ENCODE data around the gene UBA7.
"Not testable (repeated sequence)": the region's sequence is repeated elsewhere in the genome, so short reads cannot be mapped to it uniquely, and the experiment has no call there.

UBA7 gene

DNA sequence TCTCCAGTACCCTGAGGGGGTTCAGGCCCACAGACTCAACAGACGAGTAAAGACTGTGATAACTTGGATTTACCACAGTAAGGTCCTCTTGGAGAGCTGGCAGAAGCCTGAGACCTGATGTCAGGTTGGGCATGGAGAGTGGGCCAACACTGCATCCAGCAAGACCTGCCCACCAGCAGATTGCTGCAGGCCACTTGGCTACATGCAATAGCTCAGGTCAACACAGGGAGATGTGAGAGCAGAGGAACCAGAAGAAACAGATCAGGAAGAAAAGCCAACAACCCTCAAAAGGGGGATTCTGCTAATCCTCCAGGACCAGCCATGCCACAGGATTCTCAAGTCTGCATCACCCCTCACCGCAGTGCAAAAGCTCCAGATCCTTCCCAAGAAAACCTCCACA is 25.7 kb downstream of the UBA7 start:
- Mint-ChIP-seq H3K36me3 (ENCODE audit: low read depth) (peaks cover 10% of the 10 kb centered on the region), H3K27me3 (ENCODE audit: low read depth) (peaks cover 4% of the 10 kb centered on the region), H3K4me1 (peaks cover 11% of the 10 kb centered on the region), H3K27ac (no peak overlapping the region), H3K9me3 (no peaks in the 10 kb centered on the region), H3K4me3 (no peak overlapping the region)
- TF ChIP-seq CTCF (IDR thresholded peaks at IDR 0.05; ENCODE audit: unreplicated experiment in 3 of 3) = no peak

DNA sequence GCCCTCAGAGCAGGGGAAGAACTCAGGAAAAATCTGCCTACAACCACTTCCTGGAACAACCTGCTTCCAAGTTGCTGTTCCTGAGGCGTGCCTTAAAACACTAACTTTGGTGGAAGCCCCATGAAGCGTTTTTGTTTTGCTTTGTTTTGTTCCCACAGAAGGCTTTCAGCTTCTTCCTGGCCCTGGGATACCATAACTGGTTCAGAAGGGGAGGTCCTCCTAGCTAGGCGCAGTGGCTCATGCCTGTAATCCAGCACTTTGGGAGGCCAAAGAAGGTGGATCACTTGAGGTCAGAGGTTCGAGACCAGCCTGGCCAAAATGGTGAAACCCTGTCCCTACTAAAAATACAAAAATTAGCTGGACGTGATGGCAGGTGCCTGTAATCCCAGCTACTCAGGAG is 26.2 kb downstream of the UBA7 start:
- Mint-ChIP-seq H3K9me3 (no peaks in the 10 kb centered on the region), H3K27me3 (ENCODE audit: low read depth) (peaks cover 4% of the 10 kb centered on the region), H3K27ac (peak overlapping the region in 2 of 3 experiments; percentile 97), H3K4me1 (peaks cover 11% of the 10 kb centered on the region), H3K36me3 (ENCODE audit: low read depth) (peaks cover 10% of the 10 kb centered on the region), H3K4me3 (peak overlapping the region; percentile 90 to 94 (median 93))
- no peak for TF ChIP-seq CTCF (IDR thresholded peaks at IDR 0.05; ENCODE audit: unreplicated experiment in 3 of 3)

DNA sequence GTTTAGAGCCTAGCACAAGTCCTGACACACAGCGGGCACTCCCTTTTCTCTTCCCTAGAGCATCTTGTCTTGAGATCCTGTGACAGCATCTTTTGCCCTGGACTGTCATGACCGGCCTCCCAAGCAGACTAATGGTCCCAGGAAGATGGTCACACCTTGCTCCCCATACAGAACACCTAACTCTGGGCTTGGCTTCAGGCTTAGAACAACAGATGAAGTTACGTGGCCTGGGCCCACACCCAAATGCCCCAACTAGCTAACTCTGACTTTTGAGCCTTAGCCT is 26.6 kb downstream of the UBA7 start:
- Mint-ChIP-seq H3K27me3 (ENCODE audit: low read depth) (peaks cover 4% of the 10 kb centered on the region), H3K4me1 (peaks cover 11% of the 10 kb centered on the region), H3K36me3 (ENCODE audit: low read depth) (peaks cover 10% of the 10 kb centered on the region), H3K27ac (peak overlapping the region; percentile 97 to 99 (median 97)), H3K9me3 (no peaks in the 10 kb centered on the region), H3K4me3 (peak overlapping the region; percentile 90 to 94 (median 93))
- TF ChIP-seq CTCF (IDR thresholded peaks at IDR 0.05; ENCODE audit: unreplicated experiment in 3 of 3) = no peak

GRCh38 chr3:49786357-49787181 is 27.2 kb downstream of the UBA7 start, which contains the start of gene IP6K1:
TSS of gene IP6K1 (minus strand) at chr3:49786542. CDS start at chr3:49748040, 38,502 bp downstream.
- H3K4me1 Mint-ChIP-seq = peaks cover 12% of the 10 kb centered on the region
- peaks cover 4% of the 10 kb centered on the region for H3K27me3 Mint-ChIP-seq (ENCODE audit: low read depth)
- H3K27ac Mint-ChIP-seq = peak within 1 kb of the TSS; percentile 97 to 99 (median 97)
- H3K4me3 Mint-ChIP-seq = peak within 1 kb of the TSS; percentile 90 to 94 (median 93)
- H3K36me3 Mint-ChIP-seq (ENCODE audit: low read depth) = peaks cover 10% of the 10 kb centered on the region
- TF ChIP-seq CTCF (IDR thresholded peaks at IDR 0.05; ENCODE audit: unreplicated experiment in 3 of 3) = no peak
- H3K9me3 Mint-ChIP-seq = no peaks in the 10 kb centered on the region

- TF ChIP-seq CTCF (IDR thresholded peaks at IDR 0.05; ENCODE audit: unreplicated experiment in 3 of 3) = no peak
- Mint-ChIP-seq H3K27me3 (ENCODE audit: low read depth) (peaks cover 4% of the 10 kb centered on the region), H3K36me3 (ENCODE audit: low read depth) (peaks cover 15% of the 10 kb centered on the region), H3K4me1 (peaks cover 16% of the 10 kb centered on the region), H3K9me3 (no peaks in the 10 kb centered on the region), H3K27ac (peak overlapping the region; percentile 70 to 92 (median 86)), H3K4me3 (peak overlapping the region; percentile 90 to 94 (median 93))
Observed at GRCh38 chr3:49785565-49786356, 28.0 kb downstream of the UBA7 start.

- H3K27me3 Mint-ChIP-seq (ENCODE audit: low read depth) = not testable (repeated sequence)
Observed at GRCh38 chr3:49782277-49782676, 31.5 kb downstream of the UBA7 start.

More at GRCh38 chr3:49782277-49782676, 31.5 kb downstream of the UBA7 start:
- H3K9me3 Mint-ChIP-seq, H3K27ac Mint-ChIP-seq: not testable (repeated sequence)
- Mint-ChIP-seq H3K36me3 (ENCODE audit: low read depth) (peaks cover 30% of the 10 kb centered on the region), H3K4me1 (peaks cover 24% of the 10 kb centered on the region), H3K4me3 (peak overlapping the region; percentile 30 to 60 (median 45))
